Right lobe of liver (tissue), 4 donors: ENCODE results near the gene ELP5.

Experiments used
- CTCF ChIP-seq, 4 donors: fragments of 200-600 bp in 3 of 4; fragments of 450-650 bp in 1 of 4; IDR thresholded peaks; one replicate each; pipeline versions ENCODE4 v1.5.1 to v1.8.0; 2016 to 2022; ENCODE audit warnings: antibody characterized with exemption in 4 of 4, mild to moderate bottlenecking in 2 of 4
- POLR2A ChIP-seq: fragments of 450-650 bp; IDR thresholded peaks from one replicate; pipeline ENCODE4 v1.6.1; 2017; ENCODE audit warnings: antibody characterized with exemption, mild to moderate bottlenecking
- donor health status: DM: no; HTN: no; CAD: no.
- donor health status: DM: no; HTN: no; CAD: no.
- donor health status: DM: no; HTN: yes; CAD: no.

GRCh38 chr17:7290685-7291084 lies 38.7 kb downstream of the ELP5 start:
- no peak for TF ChIP-seq POLR2A
- no peak for TF ChIP-seq CTCF (IDR thresholded peaks at IDR 0.05)
